ENCODE data around the gene COPS7B.

The COPS7B gene

DNA sequence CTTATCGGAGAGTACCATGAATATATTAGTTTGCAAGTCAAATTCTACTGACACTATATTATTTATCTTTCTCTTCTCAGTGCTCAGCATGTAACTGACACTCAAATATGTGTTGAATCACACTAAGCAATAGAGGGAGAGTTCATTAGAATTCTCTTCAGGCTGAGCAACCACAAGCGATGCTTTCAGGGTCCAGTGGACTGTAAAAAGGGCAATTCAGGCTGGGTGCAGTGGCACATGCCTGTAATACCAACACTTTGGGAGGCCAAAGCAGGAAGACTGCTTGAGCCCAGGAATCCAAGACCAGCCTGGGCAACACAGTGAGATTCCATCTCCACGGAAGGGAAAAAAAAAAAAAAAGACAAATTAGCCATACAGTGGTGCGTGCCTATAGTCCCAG is 21.5 kb upstream of the COPS7B start:
- Histone ChIP-seq H3K27me3 (ENCODE audit: insufficient read depth, low read length, poor library complexity) (no peaks in the 10 kb centered on the region), H3K9ac (ENCODE audit: low read depth, low read length) (no peak overlapping the region), H3K9me3 (ENCODE audit: insufficient read depth, low read length, severe bottlenecking) (no peaks in the 10 kb centered on the region), H3K4me1 (ENCODE audit: insufficient read depth, low read length) (peaks cover 26% of the 10 kb centered on the region), H3K4me3 (ENCODE audit: low read depth in 1 of 2, low read length in 2 of 2) (no peak overlapping the region), H4K20me1 (ENCODE audit: insufficient read depth, low read length) (peaks cover 3% of the 10 kb centered on the region; the same call in 1 of the 2 replicates), H3K27ac (ENCODE audit: low read length) (peak overlapping the region; percentile 19), H2AFZ (ENCODE audit: low read depth, low read length) (no peak overlapping the region), H3K4me2 (ENCODE audit: insufficient read depth, low read length) (0 out of 2 replicates have a peak overlapping the region, but pooled peaks have one; percentile 11), H3K36me3 (ENCODE audit: insufficient read depth, low read length) (no peaks in the 10 kb centered on the region), H3K79me2 (ENCODE audit: insufficient read depth, low read length) (peaks cover 22% of the 10 kb centered on the region)
- DNase-seq (no peak), ATAC-seq (ENCODE audit: insufficient read depth, low read depth) (no peak)
- TF ChIP-seq, protein P1, sequence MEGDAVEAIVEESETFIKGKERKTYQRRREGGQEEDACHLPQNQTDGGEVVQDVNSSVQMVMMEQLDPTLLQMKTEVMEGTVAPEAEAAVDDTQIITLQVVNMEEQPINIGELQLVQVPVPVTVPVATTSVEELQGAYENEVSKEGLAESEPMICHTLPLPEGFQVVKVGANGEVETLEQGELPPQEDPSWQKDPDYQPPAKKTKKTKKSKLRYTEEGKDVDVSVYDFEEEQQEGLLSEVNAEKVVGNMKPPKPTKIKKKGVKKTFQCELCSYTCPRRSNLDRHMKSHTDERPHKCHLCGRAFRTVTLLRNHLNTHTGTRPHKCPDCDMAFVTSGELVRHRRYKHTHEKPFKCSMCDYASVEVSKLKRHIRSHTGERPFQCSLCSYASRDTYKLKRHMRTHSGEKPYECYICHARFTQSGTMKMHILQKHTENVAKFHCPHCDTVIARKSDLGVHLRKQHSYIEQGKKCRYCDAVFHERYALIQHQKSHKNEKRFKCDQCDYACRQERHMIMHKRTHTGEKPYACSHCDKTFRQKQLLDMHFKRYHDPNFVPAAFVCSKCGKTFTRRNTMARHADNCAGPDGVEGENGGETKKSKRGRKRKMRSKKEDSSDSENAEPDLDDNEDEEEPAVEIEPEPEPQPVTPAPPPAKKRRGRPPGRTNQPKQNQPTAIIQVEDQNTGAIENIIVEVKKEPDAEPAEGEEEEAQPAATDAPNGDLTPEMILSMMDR (IDR thresholded peaks at IDR 0.05; ENCODE audit: borderline replicate concordance, extremely low read depth, low read length, poor library complexity, severe bottlenecking), result no peak
- no peak for TF ChIP-seq EZH2 (IDR thresholded peaks at IDR 0.05; ENCODE audit: borderline replicate concordance, low read depth, low read length, severe bottlenecking)

DNA sequence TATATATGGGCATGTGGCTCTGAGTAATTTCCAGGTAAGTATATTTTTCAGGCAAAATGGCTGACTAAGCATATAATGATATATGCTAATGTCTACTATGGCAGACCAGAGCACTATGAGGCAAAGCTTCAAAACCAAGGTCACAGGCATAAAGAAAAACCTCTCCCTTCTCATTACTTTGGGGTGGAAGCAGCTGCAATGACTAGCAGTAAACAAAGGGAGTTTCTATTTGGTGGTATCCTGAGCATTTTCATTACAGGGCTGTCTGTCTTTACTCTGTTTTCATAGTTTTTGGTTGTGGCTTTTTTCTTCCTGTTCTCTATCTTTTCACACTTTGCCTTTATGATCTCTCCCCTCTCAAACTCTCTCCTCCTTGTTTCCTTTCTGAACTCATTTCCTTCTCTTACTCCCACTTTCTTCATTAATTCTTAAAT is 20.7 kb upstream of the COPS7B start:
- Histone ChIP-seq H3K79me2 (ENCODE audit: insufficient read depth, low read length) (peaks cover 26% of the 10 kb centered on the region), H3K27me3 (ENCODE audit: insufficient read depth, low read length, poor library complexity) (no peaks in the 10 kb centered on the region), H3K4me2 (ENCODE audit: insufficient read depth, low read length) (0 out of 2 replicates have a peak overlapping the region, but pooled peaks have one; percentile 11), H3K4me1 (ENCODE audit: insufficient read depth, low read length) (peaks cover 34% of the 10 kb centered on the region), H3K9me3 (ENCODE audit: insufficient read depth, low read length, severe bottlenecking) (no peaks in the 10 kb centered on the region), H3K36me3 (ENCODE audit: insufficient read depth, low read length) (no peaks in the 10 kb centered on the region), H3K9ac (ENCODE audit: low read depth, low read length) (no peak overlapping the region), H3K27ac (ENCODE audit: low read length) (peak overlapping the region; percentile 49), H3K4me3 (ENCODE audit: low read depth in 1 of 2, low read length in 2 of 2) (no peak overlapping the region), H2AFZ (ENCODE audit: low read depth, low read length) (no peak overlapping the region), H4K20me1 (ENCODE audit: insufficient read depth, low read length) (peaks cover 3% of the 10 kb centered on the region; the same call in 1 of the 2 replicates)
- peak; percentile 90 for ATAC-seq (ENCODE audit: insufficient read depth, low read depth)
- TF ChIP-seq, protein P1 (IDR thresholded peaks at IDR 0.05; ENCODE audit: borderline replicate concordance, extremely low read depth, low read length, poor library complexity, severe bottlenecking), result no peak
- no peak for TF ChIP-seq EZH2 (IDR thresholded peaks at IDR 0.05; ENCODE audit: borderline replicate concordance, low read depth, low read length, severe bottlenecking)
- no peak for DNase-seq

DNA sequence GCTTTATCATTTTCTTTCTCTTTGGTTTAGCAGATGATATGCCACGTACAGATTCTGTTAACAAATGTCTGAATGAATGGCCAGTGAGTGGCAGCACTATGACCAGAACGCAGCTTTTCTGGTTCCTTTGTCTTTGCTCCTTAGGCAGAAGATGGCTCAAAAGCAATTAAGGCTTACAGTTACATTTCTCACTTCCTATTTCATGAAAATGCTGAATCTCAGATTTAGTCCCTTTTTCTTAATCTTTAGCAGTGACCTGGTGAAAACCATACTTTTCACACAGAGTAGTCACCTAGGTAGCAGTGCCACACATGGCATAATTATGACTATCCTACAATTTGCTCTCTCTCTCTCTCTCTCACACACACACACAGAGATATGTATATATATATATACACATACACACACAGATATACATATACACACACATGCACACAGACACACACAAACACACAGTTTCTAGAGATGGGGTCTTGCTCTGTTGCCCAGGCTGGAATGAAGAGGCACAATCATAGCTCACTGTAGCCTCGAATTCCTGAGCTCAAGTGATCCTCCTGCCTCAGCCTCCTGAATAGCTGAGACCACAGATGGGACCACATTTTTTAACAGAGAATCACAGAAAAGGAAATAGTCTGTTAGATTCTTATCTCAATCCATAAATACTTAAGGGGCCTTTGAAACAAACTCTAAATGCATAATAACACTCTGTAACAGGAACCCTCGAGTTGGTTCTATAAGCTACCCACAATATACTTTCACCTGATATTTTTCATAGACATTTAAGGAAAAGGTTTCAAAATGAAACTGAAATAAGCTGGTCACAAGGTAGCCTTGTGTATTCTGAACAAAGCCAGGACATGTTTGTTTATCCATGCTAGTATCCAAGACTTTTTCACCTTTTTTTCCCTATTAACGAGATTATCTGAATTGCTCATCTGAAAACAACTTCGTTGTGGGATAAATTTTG is 16.8 kb upstream of the COPS7B start:
- TF ChIP-seq EZH2 (IDR thresholded peaks at IDR 0.05; ENCODE audit: borderline replicate concordance, low read depth, low read length, severe bottlenecking), result no peak
- TF ChIP-seq, protein P1 (IDR thresholded peaks at IDR 0.05; ENCODE audit: borderline replicate concordance, extremely low read depth, low read length, poor library complexity, severe bottlenecking), result no peak
- Histone ChIP-seq H3K9ac (ENCODE audit: low read depth, low read length) (no peak overlapping the region), H3K79me2 (ENCODE audit: insufficient read depth, low read length) (peaks cover 28% of the 10 kb centered on the region), H3K27me3 (ENCODE audit: insufficient read depth, low read length, poor library complexity) (no peaks in the 10 kb centered on the region), H3K4me1 (ENCODE audit: insufficient read depth, low read length) (peaks cover 34% of the 10 kb centered on the region), H2AFZ (ENCODE audit: low read depth, low read length) (no peak overlapping the region), H4K20me1 (ENCODE audit: insufficient read depth, low read length) (peaks cover 3% of the 10 kb centered on the region; the same call in 1 of the 2 replicates), H3K27ac (ENCODE audit: low read length) (no peak overlapping the region), H3K4me2 (ENCODE audit: insufficient read depth, low read length) (no peak overlapping the region), H3K9me3 (ENCODE audit: insufficient read depth, low read length, severe bottlenecking) (no peaks in the 10 kb centered on the region), H3K36me3 (ENCODE audit: insufficient read depth, low read length) (no peaks in the 10 kb centered on the region), H3K4me3 (ENCODE audit: low read depth in 1 of 2, low read length in 2 of 2) (no peak overlapping the region)
- 0 out of 3 replicates have a peak, but pooled peaks have one; percentile 12 for ATAC-seq (ENCODE audit: insufficient read depth, low read depth)
- no peak for DNase-seq

Measured in DND-41 (cell line).